Activated T-cell treated with anti-CD3 and anti-CD28 coated beads, Interleukin-2, amount 50 U/mL, for 72 hours (primary cell): ENCODE data around the gene LPP. TPM values are rescaled to one million over a fixed set of nuclear protein-coding genes. Genes with fewer than 3 reads are reported as not detected.
"Not testable (repeated sequence)": the region's sequence is repeated elsewhere in the genome, so short reads cannot be mapped to it uniquely, and the experiment has no call there.

Experiments used
- ATAC-seq, 2 donors: fragments of 150-1000 bp; cut with Tn5 transposase; replicated peaks in 1 of 2; 2 replicates each; pipeline ENCODE4 v1.10.0; 2021; ENCODE audit warnings: moderate library complexity in 2 of 2, mild to moderate bottlenecking in 1 of 2
- DNase-seq, 2 donors: peaks; one replicate each; pipeline ENCODE4 v3.0.0; 2021 to 2022; ENCODE audit warnings: mixed read lengths in 1 of 2
- H3K27ac Mint-ChIP-seq: one replicate; pipeline ENCODE4 v1.8.0; 2022; ENCODE audit warnings: mild to moderate bottlenecking, moderate library complexity, mixed read lengths
- H3K27me3 Mint-ChIP-seq: one replicate; pipeline ENCODE4 v1.8.0; 2022; ENCODE audit warnings: low read depth, mixed read lengths
- H3K36me3 Mint-ChIP-seq, 2 donors: one replicate each; pipeline ENCODE4 v1.8.0; 2022; ENCODE audit warnings: mixed read lengths in 2 of 2, mild to moderate bottlenecking in 1 of 2; ENCODE audit not compliant: insufficient read depth in 2 of 2
- H3K4me1 Mint-ChIP-seq: one replicate; pipeline ENCODE4 v1.8.0; 2022; ENCODE audit warnings: low read depth, mixed read lengths
- H3K4me3 Mint-ChIP-seq, 2 donors: one replicate each; pipeline ENCODE4 v1.8.0; 2022; ENCODE audit warnings: mild to moderate bottlenecking in 2 of 2, mixed read lengths in 2 of 2, moderate library complexity in 2 of 2
- H3K9me3 Mint-ChIP-seq, 2 donors: one replicate each; pipeline ENCODE4 v1.8.0; 2022; ENCODE audit warnings: mixed read lengths in 2 of 2
- total RNA-seq, 2 donors: library from RNA; stranded (reverse); gene quantifications; one replicate each; pipeline ENCODE4 v1.2.3, GENCODE V29; 2022

The LPP gene
- total RNA-seq, 2 donors from 2014 or later, result 50.4 to 67.7 TPM

GRCh38 chr3:188126276-188126675 is 27.7 kb upstream of the LPP start:
- no peak for ATAC-seq
- Mint-ChIP-seq H3K4me3 (no peak overlapping the region), H3K27me3 (no peaks in the 10 kb centered on the region), H3K9me3 (no peaks in the 10 kb centered on the region), H3K27ac (no peak overlapping the region), H3K36me3 (no peaks in the 10 kb centered on the region), H3K4me1 (peaks cover 18% of the 10 kb centered on the region)
- no peak for DNase-seq

- Mint-ChIP-seq H3K27me3 (no peaks in the 10 kb centered on the region), H3K36me3 (no peaks in the 10 kb centered on the region), H3K27ac (no peak overlapping the region), H3K4me3 (no peak overlapping the region), H3K4me1 (peaks cover 18% of the 10 kb centered on the region), H3K9me3 (no peaks in the 10 kb centered on the region)
- DNase-seq (no peak), ATAC-seq (no peak)
Measured at GRCh38 chr3:188126934-188127333, 27.0 kb upstream of the LPP start.

DNA sequence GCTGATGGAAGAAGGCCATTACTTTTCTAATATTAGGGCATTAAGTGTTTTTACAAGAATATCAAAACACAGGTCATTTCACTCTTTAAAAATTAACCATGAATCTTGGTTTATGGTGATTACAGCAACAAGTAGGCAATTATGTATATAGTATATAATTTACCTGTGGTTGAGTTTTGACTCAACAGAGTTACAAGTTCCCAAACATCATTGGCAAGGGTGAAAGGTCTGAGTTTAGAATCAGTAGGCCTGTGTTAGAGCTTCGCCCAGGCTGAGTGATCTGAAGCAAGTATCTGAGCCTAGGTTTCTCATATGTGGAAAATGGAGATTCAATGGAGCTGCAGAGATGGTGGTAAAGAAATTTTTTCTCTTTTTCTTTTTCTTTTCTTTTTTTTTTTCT is 25.1 kb upstream of the LPP start:
- Mint-ChIP-seq H3K4me1 (peaks cover 22% of the 10 kb centered on the region), H3K9me3 (no peaks in the 10 kb centered on the region)

GRCh38 chr3:188131023-188131422 is 22.9 kb upstream of the LPP start:
- H3K27ac Mint-ChIP-seq, H3K27me3 Mint-ChIP-seq, ATAC-seq, H3K4me3 Mint-ChIP-seq, DNase-seq, H3K9me3 Mint-ChIP-seq, H3K36me3 Mint-ChIP-seq: not testable (repeated sequence)
- H3K4me1 Mint-ChIP-seq, result peaks cover 20% of the 10 kb centered on the region

More for the DNA sequence above, 25.1 kb upstream of the LPP start:
- Mint-ChIP-seq H3K27me3 (no peaks in the 10 kb centered on the region), H3K27ac (no peak overlapping the region), H3K4me3 (no peak overlapping the region), H3K36me3 (peaks cover 0 to 2% of the 10 kb centered on the region in 2 donors)
- DNase-seq (no peak), ATAC-seq (no peak)

DNA sequence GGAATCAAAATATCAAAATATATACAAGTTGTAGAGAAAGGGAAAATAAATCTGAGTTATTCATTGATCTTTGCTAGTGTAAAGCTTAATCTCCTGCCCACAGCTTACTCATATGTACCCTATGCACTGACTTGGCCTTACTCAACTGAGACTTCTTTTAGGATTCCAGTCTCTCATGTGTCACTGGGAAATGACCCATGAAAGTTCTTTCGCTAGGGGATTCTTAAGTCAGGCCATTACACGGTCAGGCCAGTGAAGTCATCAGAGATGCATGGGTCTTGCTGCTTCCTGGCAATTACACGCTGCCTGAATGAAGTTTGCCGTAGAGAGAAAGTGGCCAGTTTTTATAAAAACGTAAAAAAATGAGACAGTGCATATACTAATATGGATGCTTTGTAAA is 20.7 kb upstream of the LPP start:
- peak overlapping the region in 1 of 2 donors; percentile 19 for H3K4me3 Mint-ChIP-seq
- no peaks in the 10 kb centered on the region for H3K27me3 Mint-ChIP-seq
- no peak for DNase-seq
- H3K27ac Mint-ChIP-seq, result peak overlapping the region; percentile 61
- peaks cover 20% of the 10 kb centered on the region for H3K4me1 Mint-ChIP-seq
- peaks cover 2 to 3% of the 10 kb centered on the region in 2 donors for H3K9me3 Mint-ChIP-seq
- peak; percentile 70 to 78 for ATAC-seq
- peaks cover 0 to 3% of the 10 kb centered on the region in 2 donors for H3K36me3 Mint-ChIP-seq

DNA sequence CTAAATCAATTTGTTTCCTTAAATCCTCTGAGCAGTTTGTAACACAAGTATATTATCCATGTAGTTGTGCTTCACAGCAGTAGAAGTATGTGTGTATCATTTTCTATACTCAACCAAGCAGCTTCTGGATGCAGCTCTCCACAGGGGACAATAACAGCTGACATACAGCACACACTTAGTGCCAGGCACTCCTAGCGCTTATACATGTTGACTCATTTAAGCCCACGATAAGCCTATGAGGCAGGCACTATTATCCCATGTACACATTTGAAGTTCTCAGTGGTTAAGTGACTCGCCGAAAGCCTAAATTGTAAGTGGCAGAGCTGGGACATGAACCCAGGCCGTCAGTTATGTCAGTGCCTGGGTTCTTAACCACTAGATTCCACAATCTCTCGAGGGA is 20.3 kb upstream of the LPP start:
- peaks cover 0 to 3% of the 10 kb centered on the region in 2 donors for H3K36me3 Mint-ChIP-seq
- H3K4me3 Mint-ChIP-seq, result peak overlapping the region in 1 of 2 donors; percentile 19
- H3K4me1 Mint-ChIP-seq, result peaks cover 22% of the 10 kb centered on the region
- ATAC-seq (peak; percentile 96 to 98), DNase-seq (peak; percentile 26 to 33)
- peak overlapping the region; percentile 61 for H3K27ac Mint-ChIP-seq
- peaks cover 2 to 3% of the 10 kb centered on the region in 2 donors for H3K9me3 Mint-ChIP-seq
- no peaks in the 10 kb centered on the region for H3K27me3 Mint-ChIP-seq

- Mint-ChIP-seq H3K4me1 (peaks cover 25% of the 10 kb centered on the region), H3K27ac (peak overlapping the region; percentile 79), H3K4me3 (no peak overlapping the region), H3K36me3 (peaks cover 0 to 3% of the 10 kb centered on the region in 2 donors), H3K9me3 (peaks cover 2 to 3% of the 10 kb centered on the region in 2 donors), H3K27me3 (no peaks in the 10 kb centered on the region)
- ATAC-seq, result no peak
- DNase-seq, result no peak
Measured at GRCh38 chr3:188134079-188134478, 19.9 kb upstream of the LPP start.

- H3K27ac Mint-ChIP-seq, result no peak overlapping the region
- H3K4me1 Mint-ChIP-seq, result peaks cover 25% of the 10 kb centered on the region
- H3K9me3 Mint-ChIP-seq, result peaks cover 2 to 3% of the 10 kb centered on the region in 2 donors
- peaks cover 0 to 3% of the 10 kb centered on the region in 2 donors for H3K36me3 Mint-ChIP-seq
- no peak for DNase-seq
- H3K4me3 Mint-ChIP-seq, result no peak overlapping the region
- no peaks in the 10 kb centered on the region for H3K27me3 Mint-ChIP-seq
- no peak for ATAC-seq
Measured at GRCh38 chr3:188134856-188135255, 19.1 kb upstream of the LPP start.

DNA sequence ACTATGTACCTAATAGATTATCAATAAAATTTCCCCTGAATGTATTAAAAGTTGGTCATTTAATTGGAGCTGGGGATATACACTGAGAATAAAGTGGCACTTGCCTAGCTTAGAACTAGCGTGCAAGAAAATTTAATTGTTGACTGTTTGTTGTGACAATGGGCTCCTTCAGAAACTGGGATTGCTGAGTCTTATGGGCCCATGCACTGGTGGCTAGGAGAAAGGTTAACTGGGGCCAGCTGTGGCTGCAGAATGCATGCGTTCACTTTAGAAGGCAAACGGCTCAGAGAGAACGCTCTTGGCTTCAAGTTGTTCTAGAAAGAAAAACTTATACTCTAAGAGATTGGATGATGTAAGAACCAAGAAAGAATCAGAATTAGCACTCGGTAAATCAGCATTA is 18.7 kb upstream of the LPP start:
- Mint-ChIP-seq H3K4me1 (peaks cover 25% of the 10 kb centered on the region), H3K27ac (no peak overlapping the region), H3K9me3 (peaks cover 2 to 3% of the 10 kb centered on the region in 2 donors), H3K27me3 (no peaks in the 10 kb centered on the region), H3K4me3 (no peak overlapping the region), H3K36me3 (peaks cover 0 to 3% of the 10 kb centered on the region in 2 donors)
- no peak for DNase-seq
- no peak for ATAC-seq

GRCh38 chr3:188137051-188137450 is 16.9 kb upstream of the LPP start:
- Mint-ChIP-seq H3K9me3 (peaks cover 2 to 3% of the 10 kb centered on the region in 2 donors), H3K27ac (no peak overlapping the region), H3K27me3 (peaks cover under 1% of the 10 kb centered on the region), H3K4me3 (no peak overlapping the region), H3K4me1 (peaks cover 25% of the 10 kb centered on the region), H3K36me3 (peaks cover 0 to 3% of the 10 kb centered on the region in 2 donors)
- no peak for ATAC-seq
- no peak for DNase-seq

GRCh38 chr3:188139466-188139865 is 14.5 kb upstream of the LPP start:
- Mint-ChIP-seq H3K4me1 (peaks cover 4% of the 10 kb centered on the region), H3K27me3 (peaks cover 4% of the 10 kb centered on the region), H3K27ac (no peak overlapping the region), H3K4me3 (no peak overlapping the region), H3K36me3 (no peaks in the 10 kb centered on the region), H3K9me3 (no peaks in the 10 kb centered on the region)
- no peak for ATAC-seq
- DNase-seq, result no peak

DNA sequence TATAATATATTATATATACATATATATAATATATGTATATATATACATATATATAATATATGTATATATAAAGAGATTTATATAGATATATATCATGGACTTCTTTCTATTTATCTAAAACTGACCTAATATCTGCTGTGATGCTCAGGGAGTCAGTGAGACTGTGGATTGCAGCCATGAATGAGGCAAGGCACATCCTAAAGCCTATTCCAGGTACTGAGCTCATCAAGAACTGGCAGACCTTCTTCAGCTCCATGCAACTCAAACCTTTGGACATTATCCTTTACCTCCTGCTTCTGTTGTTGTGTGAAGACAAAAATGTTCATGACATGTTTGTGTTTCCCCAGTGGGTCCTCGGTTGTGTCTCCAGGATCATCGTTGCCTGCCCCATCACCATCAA is 7.7 kb upstream of the LPP start:
- no peak overlapping the region for H3K4me3 Mint-ChIP-seq
- no peaks in the 10 kb centered on the region for H3K36me3 Mint-ChIP-seq
- DNase-seq (no peak), ATAC-seq (no peak)
- H3K27me3 Mint-ChIP-seq, result peaks cover 4% of the 10 kb centered on the region
- peaks cover 17% of the 10 kb centered on the region for H3K4me1 Mint-ChIP-seq
- H3K9me3 Mint-ChIP-seq, result peaks cover 7% of the 10 kb centered on the region in 2 donors
- no peak overlapping the region for H3K27ac Mint-ChIP-seq

DNA sequence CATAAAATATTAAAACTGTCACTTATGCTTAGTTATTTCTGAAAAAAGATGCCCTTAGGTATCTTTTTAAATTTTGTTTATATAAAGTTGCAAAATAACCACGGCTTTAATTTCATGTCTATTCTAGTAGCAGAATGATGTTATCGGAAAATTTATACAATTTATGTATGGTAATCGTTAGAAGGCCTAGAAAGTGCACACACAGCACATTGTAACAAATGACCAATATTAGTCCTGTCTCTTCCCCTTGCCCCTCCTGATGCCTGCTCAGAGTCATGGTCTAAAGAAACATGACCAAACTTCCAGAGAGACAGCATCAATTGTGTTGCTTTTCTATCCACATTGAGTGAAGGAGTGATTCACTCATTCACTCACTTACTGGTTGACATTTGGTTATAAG is 6.2 kb upstream of the LPP start:
- no peak overlapping the region for H3K27ac Mint-ChIP-seq
- H3K9me3 Mint-ChIP-seq, result peaks cover 7% of the 10 kb centered on the region in 2 donors
- H3K4me3 Mint-ChIP-seq, result no peak overlapping the region
- no peaks in the 10 kb centered on the region for H3K27me3 Mint-ChIP-seq
- no peaks in the 10 kb centered on the region for H3K36me3 Mint-ChIP-seq
- no peak for DNase-seq
- peaks cover 29% of the 10 kb centered on the region for H3K4me1 Mint-ChIP-seq
- ATAC-seq, result no peak

GRCh38 chr3:188148318-188148717 is 5.6 kb upstream of the LPP start:
- DNase-seq (no peak), ATAC-seq (no peak)
- Mint-ChIP-seq H3K4me1 (peaks cover 34% of the 10 kb centered on the region), H3K36me3 (no peaks in the 10 kb centered on the region), H3K9me3 (peaks cover 7% of the 10 kb centered on the region in 2 donors), H3K4me3 (no peak overlapping the region), H3K27me3 (no peaks in the 10 kb centered on the region), H3K27ac (no peak overlapping the region)
